K562 (cell line): ENCODE data around the gene SLC16A12.

Source experiments
- BHLHE40 ChIP-seq: IDR thresholded peaks from 2 replicates; pipeline ENCODE4 v1.6.1; 2011; ENCODE audit warnings: low read length, improper control_type of control experiment
- BRCA1 ChIP-seq, 2 experiments: fragments of 450-650 bp in 1 of 2; sonication (generic) in 1 of 2; formaldehyde crosslinking in 1 of 2; IDR thresholded peaks; 2 replicates each; pipeline versions ENCODE4 v1.5.0 to v1.6.1; 2017 to 2020; ENCODE audit warnings: mild to moderate bottlenecking in 1 of 2, missing genetic modification reagents in 1 of 2
- CEBPB ChIP-seq: fragments of 450-650 bp; IDR thresholded peaks from 2 replicates; pipeline ENCODE4 v1.6.1; 2016; ENCODE audit warnings: missing genetic modification characterization, missing compliant biosample characterization
- EZH2 ChIP-seq: IDR thresholded peaks from 2 replicates; pipeline ENCODE4 v1.6.1; 2012; ENCODE audit warnings: low read depth, mild to moderate bottlenecking, inconsistent platforms, low read length, borderline replicate concordance
- HCFC1 ChIP-seq: IDR thresholded peaks from 2 replicates; pipeline ENCODE4 v1.6.1; 2012; ENCODE audit warnings: low read depth, low read length, improper control_type of control experiment
- HNRNPL ChIP-seq: fragments of 200-400 bp; formaldehyde crosslinking; IDR thresholded peaks from 2 replicates; pipeline ENCODE4 v1.6.1; 2017; ENCODE audit warnings: low read depth, mild to moderate bottlenecking, low read length
- MTA1 ChIP-seq: fragments of 450-650 bp; IDR thresholded peaks from 2 replicates; pipeline ENCODE4 v1.6.1; 2017; ENCODE audit warnings: borderline replicate concordance
- POLR2A ChIP-seq: fragments of 450-650 bp; conservative IDR thresholded peaks from 2 replicates; pipeline ENCODE4 v1.6.1; 2016
- SMARCB1 ChIP-seq: IDR thresholded peaks from 2 replicates; pipeline ENCODE4 v1.6.1; 2011; ENCODE audit warnings: improper control_type of control experiment, low read depth; ENCODE audit not compliant: insufficient read length
- SRSF7 ChIP-seq: fragments of 200-400 bp; formaldehyde crosslinking; optimal IDR thresholded peaks from 2 replicates; pipeline ENCODE3; 2017; ENCODE audit warnings: mild to moderate bottlenecking, low read depth, low read length
- TBP ChIP-seq: optimal IDR thresholded peaks from 2 replicates; pipeline ENCODE3; 2011; ENCODE audit warnings: low read depth, low read length, improper control_type of control experiment
- TF ChIP-seq, protein P1 (sequence below): sonication (generic); formaldehyde crosslinking; IDR thresholded peaks from 2 replicates; pipeline ENCODE4 v1.8.1; 2023; ENCODE audit warnings: mild to moderate bottlenecking, missing genetic modification reagents, moderate library complexity

GRCh38 chr10:89463846-89464537, 71.4 kb downstream of the SLC16A12 start:
- TF ChIP-seq HNRNPL (no peak), SMARCB1 (no peak), SRSF7 (no peak), BRCA1 (IDR thresholded peaks at IDR 0.05) (no peak), BRCA1 (CRISPR knock-in tag; IDR thresholded peaks at IDR 0.05) (no peak), POLR2A (no peak), EZH2 (no peak), MTA1 (no peak), TBP (no peak), BHLHE40 (no peak), HCFC1 (no peak), CEBPB (tag) (no peak)
- TF ChIP-seq, protein P1, sequence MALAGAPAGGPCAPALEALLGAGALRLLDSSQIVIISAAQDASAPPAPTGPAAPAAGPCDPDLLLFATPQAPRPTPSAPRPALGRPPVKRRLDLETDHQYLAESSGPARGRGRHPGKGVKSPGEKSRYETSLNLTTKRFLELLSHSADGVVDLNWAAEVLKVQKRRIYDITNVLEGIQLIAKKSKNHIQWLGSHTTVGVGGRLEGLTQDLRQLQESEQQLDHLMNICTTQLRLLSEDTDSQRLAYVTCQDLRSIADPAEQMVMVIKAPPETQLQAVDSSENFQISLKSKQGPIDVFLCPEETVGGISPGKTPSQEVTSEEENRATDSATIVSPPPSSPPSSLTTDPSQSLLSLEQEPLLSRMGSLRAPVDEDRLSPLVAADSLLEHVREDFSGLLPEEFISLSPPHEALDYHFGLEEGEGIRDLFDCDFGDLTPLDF (CRISPR knock-in tag), result no peak
